Activated CD4-positive, alpha-beta memory T cell treated with anti-CD3 and anti-CD28 coated beads, Interleukin-2, amount 10 ng/mL, durations not matched to agents 7 days and 5 days (primary cell): Measurements from ENCODE around the gene CIAO3. TPM values are rescaled to one million over a fixed set of nuclear protein-coding genes. Genes with fewer than 3 reads are reported as not detected.
"Not testable (repeated sequence)": the region's sequence is repeated elsewhere in the genome, so short reads cannot be mapped to it uniquely, and the experiment has no call there.

Experiments used
- CTCF ChIA-PET: fragments of 350-600 bp; sonication (Branson Sonifier 250); formaldehyde crosslinking; loops from one replicate; lab custom pipeline; 2021; ENCODE audit warnings: antibody characterized with exemption, inconsistent platforms; lab: Charles Lee
- POLR2A ChIA-PET: fragments of 350-600 bp; sonication (Branson Sonifier 250); formaldehyde crosslinking; loops from one replicate; lab custom pipeline; 2021; ENCODE audit warnings: antibody characterized with exemption; lab: Charles Lee
- DNase-seq: peaks from one replicate; pipeline ENCODE4 v3.0.0-alpha.2; 2020
- H3K27ac Mint-ChIP-seq: one replicate; pipeline ENCODE4 v1.8.0; 2021; ENCODE audit warnings: mild to moderate bottlenecking, mixed read lengths
- H3K27me3 Mint-ChIP-seq: one replicate; pipeline ENCODE4 v1.8.0; 2021; ENCODE audit warnings: mixed read lengths
- H3K36me3 Mint-ChIP-seq: one replicate; pipeline ENCODE4 v1.8.0; 2021; ENCODE audit warnings: low read depth, mixed read lengths
- H3K4me1 Mint-ChIP-seq: one replicate; pipeline ENCODE4 v1.8.0; 2021; ENCODE audit warnings: mixed read lengths
- H3K4me3 Mint-ChIP-seq: one replicate; pipeline ENCODE4 v1.8.0; 2021; ENCODE audit warnings: mild to moderate bottlenecking, mixed read lengths
- H3K9me3 Mint-ChIP-seq: one replicate; pipeline ENCODE4 v1.8.0; 2021; ENCODE audit warnings: mixed read lengths
- total RNA-seq, 2 experiments: library from RNA; stranded (reverse); gene quantifications; one replicate each; pipeline ENCODE4 v1.2.3, GENCODE V29; 2021

CIAO3 gene
- total RNA-seq, 2 experiments from 2014 or later, result 34.0 to 34.8 TPM

DNA sequence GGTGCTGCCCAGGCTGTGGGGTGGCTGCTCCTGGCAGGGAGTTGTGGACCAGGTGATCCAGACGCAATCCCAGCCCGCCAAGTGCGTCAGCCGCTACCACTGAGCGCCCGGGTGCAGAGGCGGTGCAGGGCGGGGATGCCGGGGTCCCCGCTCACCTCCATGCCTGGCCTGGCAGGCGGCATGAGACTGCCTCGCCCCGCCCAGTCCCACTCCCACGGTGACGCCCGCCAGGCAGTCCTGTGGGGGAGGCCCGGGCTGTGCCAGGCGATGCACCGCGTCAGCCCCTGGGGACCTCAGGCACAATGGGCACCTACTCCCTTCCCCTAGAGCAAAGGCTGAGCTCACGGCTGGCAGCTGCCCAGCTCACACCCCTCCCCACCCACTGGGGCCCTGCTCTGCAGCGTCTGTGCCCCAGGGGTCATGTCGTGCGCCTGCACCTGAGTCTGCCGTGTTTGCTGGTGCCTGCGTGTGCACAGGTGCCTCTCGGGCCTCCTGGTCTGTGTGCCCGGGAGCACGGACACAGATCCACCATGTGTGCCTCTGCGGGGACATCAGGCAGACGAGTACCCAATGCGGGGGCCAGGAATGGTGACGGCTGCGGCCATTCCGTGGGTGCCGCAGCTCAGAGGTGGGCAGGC is 42.1 kb upstream of the CIAO3 start:
- no peaks in the 10 kb centered on the region for H3K27me3 Mint-ChIP-seq
- H3K36me3 Mint-ChIP-seq, result peaks cover 6% of the 10 kb centered on the region
- POLR2A ChIA-PET, result no interaction called here
- H3K4me1 Mint-ChIP-seq, result peaks cover 13% of the 10 kb centered on the region
- CTCF ChIA-PET, result no interaction called here
- no peak for DNase-seq
- no peaks in the 10 kb centered on the region for H3K9me3 Mint-ChIP-seq
- H3K4me3 Mint-ChIP-seq, result no peak overlapping the region
- H3K27ac Mint-ChIP-seq, result no peak overlapping the region

DNA sequence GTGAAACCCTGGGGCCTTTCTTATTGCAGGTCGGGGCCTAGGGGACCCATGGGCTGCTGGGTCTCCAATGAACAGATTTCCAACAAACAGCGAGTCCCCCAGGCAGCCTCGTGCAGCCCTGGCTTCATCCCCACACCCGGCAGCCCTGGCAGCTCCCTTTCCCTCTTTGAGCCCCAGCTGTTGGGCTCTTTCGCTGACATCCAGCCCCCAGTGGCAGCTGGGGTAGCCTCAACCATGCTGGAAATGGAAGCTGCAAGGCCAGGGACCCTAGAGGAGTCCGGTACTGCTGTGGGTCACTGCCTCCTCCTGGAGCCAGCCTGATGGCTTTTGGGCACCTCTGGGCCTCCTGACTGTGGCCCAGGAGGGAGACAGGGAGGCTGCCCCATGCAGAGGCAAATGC is 41.5 kb upstream of the CIAO3 start:
- H3K4me1 Mint-ChIP-seq, result peaks cover 15% of the 10 kb centered on the region
- CTCF ChIA-PET, result no interaction called here
- peaks cover 2% of the 10 kb centered on the region for H3K27me3 Mint-ChIP-seq

DNA sequence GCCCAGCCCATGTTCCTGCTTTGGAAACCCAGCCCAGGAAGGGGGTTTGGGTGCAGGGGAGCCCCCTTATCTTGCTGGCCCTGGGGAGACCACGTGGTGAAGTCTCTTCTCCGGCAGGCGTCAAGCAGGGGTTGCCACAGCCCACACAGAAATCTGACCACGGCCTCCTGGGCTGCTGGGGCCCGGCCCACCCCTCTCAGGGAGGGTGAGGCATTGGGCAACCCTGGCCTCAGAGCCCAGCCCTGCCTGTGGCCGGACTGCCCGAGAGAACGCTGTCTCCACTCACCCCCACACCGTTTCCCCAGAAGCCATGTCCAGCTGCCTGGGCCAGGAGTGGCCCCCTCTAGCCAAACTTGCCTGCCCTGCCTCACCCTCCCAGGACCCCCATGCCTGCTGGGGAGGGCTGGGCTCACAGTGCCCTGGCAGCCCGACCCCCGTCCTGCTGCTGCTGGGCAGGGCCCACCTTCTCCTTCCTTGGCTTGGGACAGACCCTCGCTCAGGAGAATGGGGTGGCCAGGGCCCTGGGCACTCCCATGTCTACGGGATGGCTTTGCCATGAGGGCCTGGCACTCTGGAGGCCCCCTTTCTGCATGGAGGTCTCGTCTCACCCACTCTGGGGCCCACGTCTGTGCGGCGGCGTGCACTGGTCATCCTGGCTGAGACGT is 40.7 kb upstream of the CIAO3 start:
- DNase-seq, result no peak
- POLR2A ChIA-PET, result interaction anchor here (1.0 kb wide), 1 partner anchor 19 kb away, joined by 4 read pairs; the partner anchor contains the start of gene GNG13
- Mint-ChIP-seq H3K27ac (no peak overlapping the region), H3K4me1 (peaks cover 10% of the 10 kb centered on the region), H3K27me3 (peaks cover 2% of the 10 kb centered on the region), H3K4me3 (no peak overlapping the region), H3K9me3 (no peaks in the 10 kb centered on the region), H3K36me3 (peaks cover 6% of the 10 kb centered on the region)
- CTCF ChIA-PET, result interaction anchor here (1.5 kb wide), 1 partner anchor 69 kb away, joined by 6 read pairs; no protein-coding TSS in a partner anchor

More for the DNA sequence above, 41.5 kb upstream of the CIAO3 start:
- Mint-ChIP-seq H3K4me3 (no peak overlapping the region), H3K9me3 (no peaks in the 10 kb centered on the region), H3K36me3 (peaks cover 6% of the 10 kb centered on the region), H3K27ac (no peak overlapping the region)
- no peak for DNase-seq
- POLR2A ChIA-PET, result no interaction called here

DNA sequence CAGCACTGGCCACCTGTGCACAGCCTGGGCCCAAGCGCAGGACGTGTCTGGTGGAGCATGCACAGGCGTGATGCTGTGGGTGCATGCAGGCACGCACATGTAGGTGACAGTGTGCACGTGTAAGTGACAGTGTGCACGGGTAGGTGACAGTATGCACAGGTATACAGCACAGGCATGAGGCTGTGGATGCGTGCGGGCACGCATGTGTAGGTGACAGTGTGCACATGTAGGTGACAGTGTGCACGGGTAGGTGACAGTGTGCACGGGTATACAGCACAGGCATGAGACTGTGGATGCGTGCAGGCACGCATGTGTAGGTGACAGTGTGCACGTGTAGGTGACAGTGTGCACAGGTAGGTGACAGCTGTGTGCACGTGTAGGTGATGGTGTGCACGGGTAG is 39.5 kb upstream of the CIAO3 start:
- CTCF ChIA-PET, result interaction anchor here (1.5 kb wide), 1 partner anchor 68 kb away, joined by 6 read pairs; no protein-coding TSS in a partner anchor
- Mint-ChIP-seq H3K9me3 (no peaks in the 10 kb centered on the region), H3K36me3 (peaks cover 6% of the 10 kb centered on the region), H3K27ac (no peak overlapping the region), H3K27me3 (peaks cover 2% of the 10 kb centered on the region), H3K4me3 (no peak overlapping the region), H3K4me1 (peaks cover 8% of the 10 kb centered on the region)
- no peak for DNase-seq
- POLR2A ChIA-PET, result interaction anchor here (1.0 kb wide), 1 partner anchor 20 kb away, joined by 4 read pairs; the partner anchor contains the start of gene GNG13

DNA sequence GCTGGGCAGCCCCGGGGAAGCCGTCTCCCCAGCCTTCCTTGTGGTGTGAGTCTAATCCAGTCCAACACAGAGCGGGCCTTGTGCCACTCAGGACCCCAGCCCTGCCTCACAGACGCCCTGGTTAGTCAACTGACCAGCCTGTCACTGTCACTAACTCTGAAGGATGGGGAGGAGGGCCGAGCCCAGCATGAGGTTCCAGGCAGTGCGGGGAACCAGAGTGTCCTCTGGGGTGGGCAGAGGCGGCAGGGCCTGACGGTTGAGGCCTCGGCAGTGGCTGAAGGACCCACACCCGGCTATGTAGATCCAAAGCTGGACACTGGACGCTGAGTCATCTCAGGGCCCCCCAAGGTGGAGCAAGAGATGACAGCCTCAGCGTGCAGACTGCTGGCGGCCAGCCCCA is 38.8 kb upstream of the CIAO3 start:
- POLR2A ChIA-PET, result no interaction called here
- Mint-ChIP-seq H3K27me3 (peaks cover 2% of the 10 kb centered on the region), H3K4me3 (no peak overlapping the region), H3K27ac (no peak overlapping the region), H3K9me3 (no peaks in the 10 kb centered on the region), H3K4me1 (peaks cover 5% of the 10 kb centered on the region), H3K36me3 (no peaks in the 10 kb centered on the region)
- CTCF ChIA-PET, result no interaction called here
- no peak for DNase-seq

DNA sequence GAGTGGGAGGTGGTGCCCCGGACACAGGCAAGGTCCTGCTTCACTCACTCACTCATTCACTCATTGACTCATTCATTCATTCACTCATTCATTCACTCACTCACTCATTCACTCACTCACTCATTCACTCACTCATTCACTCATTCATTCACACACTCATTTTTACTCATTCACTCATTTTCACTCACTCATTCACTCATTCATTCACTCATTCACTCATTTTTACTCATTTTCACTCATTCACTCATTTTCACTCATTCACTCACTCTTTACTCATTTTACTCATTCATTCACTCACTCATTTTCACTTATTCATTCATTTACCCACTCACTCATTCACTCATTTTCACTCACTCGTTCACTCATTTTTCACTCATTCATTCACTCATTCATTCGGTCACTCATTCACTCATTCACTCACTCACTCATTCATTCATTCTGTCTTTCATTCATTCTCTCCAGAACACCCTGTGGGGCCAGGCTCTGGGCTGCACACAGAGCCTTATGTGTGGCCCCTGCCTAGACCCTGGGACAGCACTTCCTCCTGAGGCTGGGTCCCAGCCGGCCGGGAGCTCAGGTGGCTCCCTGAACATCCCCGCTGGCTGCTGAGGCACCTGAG is 38.2 kb upstream of the CIAO3 start:
- Mint-ChIP-seq H3K27ac (no peak overlapping the region), H3K4me1 (peaks cover 5% of the 10 kb centered on the region), H3K27me3 (peaks cover 2% of the 10 kb centered on the region), H3K36me3 (no peaks in the 10 kb centered on the region), H3K4me3 (no peak overlapping the region), H3K9me3 (no peaks in the 10 kb centered on the region)
- ChIA-PET CTCF (no interaction called here), POLR2A (no interaction called here)
- no peak for DNase-seq

DNA sequence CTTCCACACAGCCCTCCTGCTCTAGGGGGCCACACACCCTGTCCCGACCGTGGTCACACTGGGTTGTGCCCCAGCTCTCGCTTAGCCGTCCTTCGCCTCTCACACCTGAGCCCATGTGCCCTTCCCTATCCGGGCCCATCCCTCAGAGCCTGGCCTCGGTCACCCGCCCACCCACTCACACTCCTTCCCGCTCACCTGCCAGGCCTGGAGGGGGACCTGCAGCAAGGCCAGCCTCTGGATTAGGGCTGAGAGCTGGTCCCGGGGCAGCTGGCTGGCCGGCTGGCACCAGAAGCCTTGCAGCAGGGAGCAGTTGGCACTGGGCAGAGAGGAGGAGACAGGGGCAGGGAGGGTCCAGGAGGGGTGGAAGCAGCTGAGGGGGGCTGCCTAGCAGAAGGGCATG is 37.6 kb upstream of the CIAO3 start:
- DNase-seq, result no peak
- CTCF ChIA-PET, result no interaction called here
- H3K9me3 Mint-ChIP-seq, result no peaks in the 10 kb centered on the region
- POLR2A ChIA-PET, result interaction anchor here (0.9 kb wide), 1 partner anchor 13 kb away, joined by 3 read pairs; no protein-coding TSS in a partner anchor
- no peaks in the 10 kb centered on the region for H3K36me3 Mint-ChIP-seq
- no peak overlapping the region for H3K4me3 Mint-ChIP-seq
- H3K4me1 Mint-ChIP-seq, result peaks cover 5% of the 10 kb centered on the region
- peaks cover 2% of the 10 kb centered on the region for H3K27me3 Mint-ChIP-seq
- H3K27ac Mint-ChIP-seq, result no peak overlapping the region

DNA sequence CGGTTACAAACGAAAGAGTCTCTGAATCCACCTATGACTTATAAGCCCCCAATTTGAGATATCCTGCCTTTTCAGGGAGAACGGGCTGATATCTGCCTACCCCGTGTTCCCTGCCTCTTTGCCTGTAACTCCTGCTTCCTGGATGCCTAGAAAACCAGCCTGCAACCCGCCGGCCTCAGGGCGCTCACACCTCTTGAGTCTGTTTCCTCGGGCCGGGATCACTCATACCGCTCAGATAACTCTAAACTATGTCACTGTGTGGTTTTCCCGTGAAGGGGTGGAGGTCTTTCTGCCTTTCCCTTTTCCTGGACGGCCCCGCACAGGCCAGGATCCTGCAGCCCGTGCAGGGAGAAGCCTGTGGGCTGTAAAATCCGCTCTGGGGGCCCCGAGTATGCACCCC is 37.0 kb upstream of the CIAO3 start:
- H3K27me3 Mint-ChIP-seq, result peaks cover 2% of the 10 kb centered on the region
- POLR2A ChIA-PET, result interaction anchor here (0.9 kb wide), 1 partner anchor 12 kb away, joined by 3 read pairs; no protein-coding TSS in a partner anchor
- no peak overlapping the region for H3K27ac Mint-ChIP-seq
- CTCF ChIA-PET, result no interaction called here
- H3K4me1 Mint-ChIP-seq, result peaks cover 5% of the 10 kb centered on the region
- H3K4me3 Mint-ChIP-seq, result no peak overlapping the region
- no peaks in the 10 kb centered on the region for H3K36me3 Mint-ChIP-seq
- no peaks in the 10 kb centered on the region for H3K9me3 Mint-ChIP-seq
- DNase-seq, result no peak

DNA sequence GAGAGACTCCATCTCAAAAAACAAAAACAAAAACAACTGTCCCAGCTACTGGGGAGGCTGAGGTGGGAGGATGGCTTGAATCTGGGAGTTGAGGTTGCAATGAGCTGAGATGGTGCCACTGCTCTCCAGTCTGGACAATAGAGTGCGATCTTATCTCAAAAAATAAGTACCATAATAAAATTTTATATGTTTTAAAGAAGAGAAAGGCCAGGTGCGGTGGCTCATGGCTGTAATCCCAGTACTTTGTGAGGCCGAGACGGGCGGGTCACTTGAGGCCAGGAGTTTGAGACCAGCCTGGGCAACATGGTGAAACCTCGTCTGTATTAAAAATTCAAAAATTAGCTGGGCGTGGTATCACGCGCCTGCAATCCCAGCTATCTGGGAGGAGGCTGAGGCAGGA is 36.0 kb upstream of the CIAO3 start:
- no peaks in the 10 kb centered on the region for H3K9me3 Mint-ChIP-seq
- ChIA-PET POLR2A (interaction anchor here (1.5 kb wide), 1 partner anchor 20 kb away, joined by 3 read pairs; no protein-coding TSS in a partner anchor), CTCF (no interaction called here)
- no peak overlapping the region for H3K4me3 Mint-ChIP-seq
- H3K4me1 Mint-ChIP-seq, result peaks cover 5% of the 10 kb centered on the region
- H3K27me3 Mint-ChIP-seq, result peaks cover 2% of the 10 kb centered on the region
- DNase-seq, result no peak
- H3K27ac Mint-ChIP-seq, result no peak overlapping the region
- H3K36me3 Mint-ChIP-seq, result no peaks in the 10 kb centered on the region

DNA sequence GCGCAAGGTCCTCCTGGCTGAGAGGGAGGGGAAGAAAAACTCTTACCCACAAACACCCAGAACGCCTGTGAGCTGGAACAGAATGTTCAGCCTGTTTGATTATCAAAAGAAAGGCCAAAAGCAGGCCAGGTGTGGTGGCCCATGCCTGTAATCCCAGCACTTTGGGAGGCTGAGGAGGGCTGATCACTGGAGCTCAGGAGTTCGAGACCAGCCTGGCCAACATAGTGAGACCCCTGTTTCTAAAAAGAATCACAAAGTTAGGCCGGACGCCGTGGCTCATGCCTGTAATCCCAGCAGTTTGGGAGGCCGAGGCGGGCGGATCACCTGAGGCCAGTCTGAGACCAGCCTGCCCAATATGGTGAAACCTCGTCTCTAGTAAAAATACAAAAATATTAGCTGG is 35.5 kb upstream of the CIAO3 start:
- H3K4me3 Mint-ChIP-seq, CTCF ChIA-PET, H3K36me3 Mint-ChIP-seq, H3K27ac Mint-ChIP-seq, H3K9me3 Mint-ChIP-seq, DNase-seq, H3K4me1 Mint-ChIP-seq, H3K27me3 Mint-ChIP-seq: not testable (repeated sequence)
- POLR2A ChIA-PET, result interaction anchor here (1.5 kb wide), 1 partner anchor 20 kb away, joined by 3 read pairs; no protein-coding TSS in a partner anchor

DNA sequence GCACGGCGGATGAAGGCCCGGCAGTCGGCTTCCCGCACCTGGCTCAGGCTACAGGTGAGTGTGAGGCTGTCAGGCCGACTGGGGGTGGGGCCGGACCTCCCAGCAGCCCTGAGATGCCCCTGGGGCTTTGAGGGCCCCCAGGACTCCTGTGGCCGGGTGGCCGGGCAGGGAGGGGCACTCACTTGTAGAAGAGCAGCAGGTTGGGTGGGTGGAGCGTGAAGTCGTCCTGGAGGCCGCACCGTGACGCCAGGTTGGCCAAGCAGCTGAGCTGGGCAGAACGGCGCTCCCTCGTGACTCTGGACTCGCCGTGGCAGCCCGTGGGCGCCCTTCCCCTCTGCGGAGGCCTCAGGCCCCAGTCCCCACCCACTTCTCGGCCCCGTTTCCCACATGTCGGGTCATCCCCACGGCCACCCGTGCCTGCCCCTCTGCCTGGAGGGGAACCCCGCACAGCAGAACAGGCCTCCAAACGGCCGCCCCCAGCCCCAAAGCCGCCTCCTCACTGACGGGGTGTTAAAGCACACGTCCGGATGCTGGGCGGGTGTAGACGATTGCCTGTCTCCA is 34.5 kb upstream of the CIAO3 start:
- no peak for DNase-seq
- ChIA-PET POLR2A (no interaction called here), CTCF (no interaction called here)
- H3K9me3 Mint-ChIP-seq, result no peaks in the 10 kb centered on the region
- H3K4me3 Mint-ChIP-seq, result no peak overlapping the region
- no peak overlapping the region for H3K27ac Mint-ChIP-seq
- peaks cover 2% of the 10 kb centered on the region for H3K27me3 Mint-ChIP-seq
- H3K36me3 Mint-ChIP-seq, result no peaks in the 10 kb centered on the region
- H3K4me1 Mint-ChIP-seq, result peaks cover 5% of the 10 kb centered on the region

DNA sequence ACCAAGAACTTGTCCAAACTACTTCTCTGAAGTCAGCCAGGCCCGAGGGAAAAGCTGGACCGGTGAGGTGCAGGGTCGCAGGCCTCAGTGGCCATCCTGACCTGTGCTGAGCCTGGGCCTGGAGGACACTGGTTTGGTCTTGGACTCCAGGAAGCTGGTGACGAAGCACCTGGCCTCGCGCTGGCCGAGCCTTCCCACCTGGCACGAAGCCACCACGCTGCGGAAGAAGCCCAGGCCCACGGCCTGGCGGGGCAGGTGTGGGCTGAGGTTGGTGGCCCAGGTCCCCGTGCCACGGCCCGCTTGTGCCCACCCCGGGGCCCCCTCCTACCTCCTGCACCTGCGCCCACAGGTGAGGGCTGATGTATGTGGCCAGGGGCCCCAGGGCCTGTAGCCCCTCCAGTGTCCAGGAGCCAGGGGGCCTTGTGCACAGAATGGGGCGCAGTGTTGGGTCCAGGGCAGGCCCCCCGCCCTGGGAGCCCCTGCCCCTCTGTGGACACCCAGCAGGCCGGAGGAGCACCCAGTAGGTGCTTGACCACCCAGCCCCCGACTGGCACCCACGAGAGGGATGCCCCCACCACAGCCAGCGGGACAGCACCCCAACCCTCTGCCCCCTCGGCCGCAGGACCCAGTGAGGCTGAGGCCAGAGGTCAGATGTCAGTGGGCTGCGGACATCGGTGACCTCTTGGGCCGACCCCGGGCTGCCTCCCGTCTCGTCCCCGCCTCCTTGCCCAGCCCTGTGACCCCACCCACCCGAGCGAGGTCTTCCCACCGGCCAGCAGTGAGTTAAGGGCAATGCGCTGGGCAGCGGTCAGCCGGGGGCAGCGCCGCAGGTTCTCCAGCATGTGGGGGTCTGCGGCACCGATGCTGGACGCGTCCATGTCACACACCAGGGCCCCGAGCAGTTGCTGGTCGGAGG is 33.5 kb upstream of the CIAO3 start:
- Mint-ChIP-seq H3K9me3 (no peaks in the 10 kb centered on the region), H3K36me3 (no peaks in the 10 kb centered on the region), H3K4me1 (peaks cover 5% of the 10 kb centered on the region), H3K27me3 (peaks cover 2% of the 10 kb centered on the region), H3K27ac (no peak overlapping the region), H3K4me3 (no peak overlapping the region)
- DNase-seq, result no peak
- ChIA-PET POLR2A (no interaction called here), CTCF (interaction anchor here (0.7 kb wide), 1 partner anchor 54 kb away, joined by 3 read pairs; no protein-coding TSS in a partner anchor)
